Stimulated activated CD4-positive, alpha-beta T cell treated with anti-CD3 and anti-CD28 coated beads, Interleukin-1b, Interleukin-23, amount 100 ng/mL, for 1 hour (primary cell): ENCODE data around the gene PTPRN2.

Source experiments
- DNase-seq, 2 donors: peaks; one replicate each; pipeline ENCODE4 v3.0.0-alpha.2; 2020; ENCODE audit warnings: low read depth in 2 of 2

PTPRN2 gene

GRCh38 chr7:157522954-157523353, 1064.7 kb downstream of the PTPRN2 start:
- no peak for DNase-seq

GRCh38 chr7:157522189-157522588, 1065.4 kb downstream of the PTPRN2 start:
- DNase-seq = no peak

- no peak for DNase-seq
Measured at GRCh38 chr7:157521752-157522151, 1065.9 kb downstream of the PTPRN2 start.

- DNase-seq = no peak
Measured at GRCh38 chr7:157521061-157521731, 1066.4 kb downstream of the PTPRN2 start.

GRCh38 chr7:157520249-157520648, 1067.4 kb downstream of the PTPRN2 start:
- no peak for DNase-seq

- no peak for DNase-seq
Measured at GRCh38 chr7:157519798-157520244, 1067.8 kb downstream of the PTPRN2 start.

GRCh38 chr7:157519246-157519645, 1068.4 kb downstream of the PTPRN2 start:
- no peak for DNase-seq

GRCh38 chr7:157518514-157519175, 1069.0 kb downstream of the PTPRN2 start:
- DNase-seq = no peak

GRCh38 chr7:157517782-157518513, 1069.7 kb downstream of the PTPRN2 start:
- no peak for DNase-seq

GRCh38 chr7:157516911-157517781, 1070.5 kb downstream of the PTPRN2 start:
- DNase-seq = no peak

- no peak for DNase-seq
Measured at GRCh38 chr7:157516311-157516710, 1071.3 kb downstream of the PTPRN2 start.

GRCh38 chr7:157515342-157516041, 1072.1 kb downstream of the PTPRN2 start:
- DNase-seq = no peak

- no peak for DNase-seq
Measured at GRCh38 chr7:157514746-157515145, 1072.9 kb downstream of the PTPRN2 start.

GRCh38 chr7:157514306-157514705, 1073.3 kb downstream of the PTPRN2 start:
- no peak for DNase-seq

GRCh38 chr7:157513682-157514081, 1073.9 kb downstream of the PTPRN2 start:
- DNase-seq = no peak

GRCh38 chr7:157513162-157513621, 1074.4 kb downstream of the PTPRN2 start:
- no peak for DNase-seq

- DNase-seq = no peak
Measured at GRCh38 chr7:157509226-157509625, 1078.4 kb downstream of the PTPRN2 start.

- DNase-seq = no peak
Measured at GRCh38 chr7:157508477-157508881, 1079.1 kb downstream of the PTPRN2 start.

- no peak for DNase-seq
Measured at GRCh38 chr7:157507987-157508386, 1079.6 kb downstream of the PTPRN2 start.

- DNase-seq = no peak
Measured at GRCh38 chr7:157506268-157506667, 1081.4 kb downstream of the PTPRN2 start.

- DNase-seq = no peak
Measured at GRCh38 chr7:157505646-157506045, 1082.0 kb downstream of the PTPRN2 start.
